Effector memory CD8-positive, alpha-beta T cell (primary cell): ENCODE measurements around the gene AREG.

Experiments used
- ATAC-seq: fragments of 150-1000 bp; cut with Tn5 transposase; replicated peaks from 2 replicates; pipeline ENCODE4 v1.10.0; 2021; ENCODE audit warnings: mild to moderate bottlenecking, moderate library complexity
- DNase-seq, 3 experiments: peaks; one replicate each; pipeline ENCODE4 v3.0.0; 2021
- H3K27ac Mint-ChIP-seq, 2 donors: one replicate each; pipeline ENCODE4 v1.8.0; 2022; ENCODE audit warnings: mild to moderate bottlenecking in 2 of 2, mixed read lengths in 2 of 2, moderate library complexity in 2 of 2
- H3K27me3 Mint-ChIP-seq, 2 donors: one replicate each; pipeline ENCODE4 v1.8.0; 2022; ENCODE audit warnings: mixed read lengths in 2 of 2
- H3K36me3 Mint-ChIP-seq: one replicate; pipeline ENCODE4 v1.8.0; 2022; ENCODE audit warnings: mild to moderate bottlenecking, moderate library complexity, mixed read lengths; ENCODE audit not compliant: insufficient read depth
- H3K4me1 Mint-ChIP-seq, 2 donors: one replicate each; pipeline ENCODE4 v1.8.0; 2022; ENCODE audit warnings: low read depth in 2 of 2, mixed read lengths in 2 of 2
- H3K4me3 Mint-ChIP-seq, 2 donors: one replicate each; pipeline ENCODE4 v1.8.0; 2022; ENCODE audit warnings: mild to moderate bottlenecking in 2 of 2, mixed read lengths in 2 of 2, moderate library complexity in 2 of 2
- H3K9me3 Mint-ChIP-seq, 2 donors: one replicate each; pipeline ENCODE4 v1.8.0; 2022; ENCODE audit warnings: mixed read lengths in 2 of 2

The AREG gene

GRCh38 chr4:74456056-74456744 is 11.3 kb downstream of the AREG start:
- no peak for DNase-seq
- no peaks in the 10 kb centered on the region for H3K4me1 Mint-ChIP-seq

GRCh38 chr4:74456849-74457395 is 12.0 kb downstream of the AREG start:
- Mint-ChIP-seq H3K4me3 (no peak overlapping the region), H3K4me1 (no peaks in the 10 kb centered on the region), H3K27me3 (peaks cover 16 to 36% of the 10 kb centered on the region in 2 donors), H3K36me3 (no peaks in the 10 kb centered on the region), H3K27ac (no peak overlapping the region), H3K9me3 (no peaks in the 10 kb centered on the region)
- DNase-seq = no peak
- no peak for ATAC-seq

More at GRCh38 chr4:74456056-74456744, 11.3 kb downstream of the AREG start:
- Mint-ChIP-seq H3K36me3 (no peaks in the 10 kb centered on the region), H3K27me3 (peaks cover 16 to 36% of the 10 kb centered on the region in 2 donors), H3K27ac (no peak overlapping the region), H3K9me3 (no peaks in the 10 kb centered on the region), H3K4me3 (no peak overlapping the region)
- no peak for ATAC-seq

- Mint-ChIP-seq H3K27ac (no peak overlapping the region), H3K36me3 (no peaks in the 10 kb centered on the region), H3K27me3 (peaks cover 22 to 25% of the 10 kb centered on the region in 2 donors), H3K4me1 (no peaks in the 10 kb centered on the region), H3K4me3 (no peak overlapping the region), H3K9me3 (no peaks in the 10 kb centered on the region)
- DNase-seq (no peak), ATAC-seq (no peak)
Measured at GRCh38 chr4:74460833-74461232, 15.9 kb downstream of the AREG start.

GRCh38 chr4:74463123-74463522 is 18.2 kb downstream of the AREG start:
- Mint-ChIP-seq H3K27ac (no peak overlapping the region), H3K27me3 (peaks cover 19 to 25% of the 10 kb centered on the region in 2 donors), H3K9me3 (no peaks in the 10 kb centered on the region), H3K4me3 (no peak overlapping the region), H3K4me1 (no peaks in the 10 kb centered on the region), H3K36me3 (no peaks in the 10 kb centered on the region)
- DNase-seq (no peak), ATAC-seq (no peak)

GRCh38 chr4:74464291-74464690 is 19.4 kb downstream of the AREG start:
- Mint-ChIP-seq H3K9me3 (no peaks in the 10 kb centered on the region), H3K27ac (no peak overlapping the region), H3K4me3 (no peak overlapping the region), H3K36me3 (no peaks in the 10 kb centered on the region), H3K4me1 (no peaks in the 10 kb centered on the region), H3K27me3 (peaks cover 14 to 18% of the 10 kb centered on the region in 2 donors)
- no peak for ATAC-seq
- DNase-seq = no peak

GRCh38 chr4:74466242-74466641 is 21.3 kb downstream of the AREG start:
- DNase-seq = no peak
- Mint-ChIP-seq H3K27ac (no peak overlapping the region), H3K36me3 (no peaks in the 10 kb centered on the region), H3K9me3 (no peaks in the 10 kb centered on the region), H3K4me3 (no peak overlapping the region), H3K4me1 (no peaks in the 10 kb centered on the region), H3K27me3 (peaks cover 6 to 13% of the 10 kb centered on the region in 2 donors)
- no peak for ATAC-seq

GRCh38 chr4:74471264-74471663 is 26.3 kb downstream of the AREG start:
- no peak overlapping the region for H3K27ac Mint-ChIP-seq
- ATAC-seq (no peak), DNase-seq (no peak)
- H3K4me3 Mint-ChIP-seq = no peak overlapping the region
- peaks cover 26 to 37% of the 10 kb centered on the region in 2 donors for H3K27me3 Mint-ChIP-seq
- no peaks in the 10 kb centered on the region for H3K4me1 Mint-ChIP-seq
- no peaks in the 10 kb centered on the region for H3K9me3 Mint-ChIP-seq
- no peaks in the 10 kb centered on the region for H3K36me3 Mint-ChIP-seq

GRCh38 chr4:74473155-74473811 is 28.3 kb downstream of the AREG start:
- DNase-seq (no peak), ATAC-seq (no peak)
- Mint-ChIP-seq H3K4me3 (no peak overlapping the region), H3K4me1 (no peaks in the 10 kb centered on the region), H3K9me3 (no peaks in the 10 kb centered on the region), H3K27me3 (peaks cover 26 to 37% of the 10 kb centered on the region in 2 donors), H3K27ac (no peak overlapping the region), H3K36me3 (no peaks in the 10 kb centered on the region)

- Mint-ChIP-seq H3K36me3 (no peaks in the 10 kb centered on the region), H3K27ac (no peak overlapping the region), H3K27me3 (peaks cover 26 to 37% of the 10 kb centered on the region in 2 donors), H3K4me3 (no peak overlapping the region), H3K4me1 (no peaks in the 10 kb centered on the region), H3K9me3 (no peaks in the 10 kb centered on the region)
- no peak for ATAC-seq
- no peak for DNase-seq
Measured at GRCh38 chr4:74474345-74475090, 29.6 kb downstream of the AREG start.

- H3K9me3 Mint-ChIP-seq = no peaks in the 10 kb centered on the region
- ATAC-seq (no peak), DNase-seq (no peak)
- no peaks in the 10 kb centered on the region for H3K36me3 Mint-ChIP-seq
- H3K27me3 Mint-ChIP-seq = peaks cover 30 to 37% of the 10 kb centered on the region in 2 donors
- no peaks in the 10 kb centered on the region for H3K4me1 Mint-ChIP-seq
- H3K27ac Mint-ChIP-seq = no peak overlapping the region
- no peak overlapping the region for H3K4me3 Mint-ChIP-seq
Measured at GRCh38 chr4:74475091-74475800, 30.3 kb downstream of the AREG start.

GRCh38 chr4:74475946-74476345 is 31.0 kb downstream of the AREG start:
- no peak overlapping the region for H3K4me3 Mint-ChIP-seq
- ATAC-seq = no peak
- H3K27ac Mint-ChIP-seq = no peak overlapping the region
- no peaks in the 10 kb centered on the region for H3K36me3 Mint-ChIP-seq
- H3K27me3 Mint-ChIP-seq = peaks cover 32 to 36% of the 10 kb centered on the region in 2 donors
- no peaks in the 10 kb centered on the region for H3K4me1 Mint-ChIP-seq
- no peaks in the 10 kb centered on the region for H3K9me3 Mint-ChIP-seq
- DNase-seq = no peak

GRCh38 chr4:74479009-74479408 is 34.1 kb downstream of the AREG start:
- Mint-ChIP-seq H3K9me3 (no peaks in the 10 kb centered on the region), H3K36me3 (no peaks in the 10 kb centered on the region), H3K4me3 (no peak overlapping the region), H3K27me3 (peaks cover 21 to 29% of the 10 kb centered on the region in 2 donors), H3K27ac (no peak overlapping the region), H3K4me1 (no peaks in the 10 kb centered on the region)
- DNase-seq = no peak
- no peak for ATAC-seq

GRCh38 chr4:74480267-74480666 is 35.3 kb downstream of the AREG start:
- DNase-seq = no peak
- Mint-ChIP-seq H3K4me1 (no peaks in the 10 kb centered on the region), H3K27me3 (peaks cover 11 to 26% of the 10 kb centered on the region in 2 donors), H3K36me3 (no peaks in the 10 kb centered on the region), H3K27ac (no peak overlapping the region), H3K4me3 (no peak overlapping the region), H3K9me3 (no peaks in the 10 kb centered on the region)
- ATAC-seq = no peak
